Measurements from ENCODE around the gene CRTC3.
"Not testable (repeated sequence)": the region's sequence is repeated elsewhere in the genome, so short reads cannot be mapped to it uniquely, and the experiment has no call there.

Gene CRTC3

GRCh38 chr15:90673357-90673756 lies 143.6 kb downstream of the CRTC3 start:
- DNase-seq (ENCODE audit: low read depth in 2 of 2), result not testable (repeated sequence)

- DNase-seq (ENCODE audit: low read depth in 2 of 2), result no peak
Measured at GRCh38 chr15:90674476-90674875, 144.8 kb downstream of the CRTC3 start.

GRCh38 chr15:90675464-90675863 lies 145.7 kb downstream of the CRTC3 start:
- no peak for DNase-seq (ENCODE audit: low read depth in 2 of 2)

- no peak for DNase-seq (ENCODE audit: low read depth in 2 of 2)
Measured at GRCh38 chr15:90677807-90678790, 148.4 kb downstream of the CRTC3 start.

- no peak for DNase-seq (ENCODE audit: low read depth in 2 of 2)
Measured at GRCh38 chr15:90679959-90680358, 150.2 kb downstream of the CRTC3 start.

GRCh38 chr15:90680371-90680935 lies 150.7 kb downstream of the CRTC3 start:
- DNase-seq (ENCODE audit: low read depth in 2 of 2), result no peak

GRCh38 chr15:90681056-90681455 lies 151.3 kb downstream of the CRTC3 start:
- DNase-seq (ENCODE audit: low read depth in 2 of 2), result no peak

- DNase-seq (ENCODE audit: low read depth in 2 of 2), result no peak
Measured at GRCh38 chr15:90681480-90681879, 151.8 kb downstream of the CRTC3 start.

- DNase-seq (ENCODE audit: low read depth in 2 of 2), result no peak
Measured at GRCh38 chr15:90683371-90683770, 153.6 kb downstream of the CRTC3 start.

GRCh38 chr15:90683876-90684275 lies 154.2 kb downstream of the CRTC3 start:
- DNase-seq (ENCODE audit: low read depth in 2 of 2), result no peak

GRCh38 chr15:90684281-90684680 lies 154.6 kb downstream of the CRTC3 start:
- DNase-seq (ENCODE audit: low read depth in 2 of 2), result no peak

GRCh38 chr15:90685591-90686434 lies 156.1 kb downstream of the CRTC3 start:
- no peak for DNase-seq (ENCODE audit: low read depth in 2 of 2)

GRCh38 chr15:90686435-90687218 lies 156.9 kb downstream of the CRTC3 start:
- DNase-seq (ENCODE audit: low read depth in 2 of 2), result no peak

GRCh38 chr15:90689326-90689961 lies 159.7 kb downstream of the CRTC3 start:
- DNase-seq (ENCODE audit: low read depth in 2 of 2), result not testable (repeated sequence)

GRCh38 chr15:90690585-90690984 lies 160.9 kb downstream of the CRTC3 start:
- DNase-seq (ENCODE audit: low read depth in 2 of 2), result no peak

- no peak for DNase-seq (ENCODE audit: low read depth in 2 of 2)
Measured at GRCh38 chr15:90691369-90691768, 161.6 kb downstream of the CRTC3 start.

- no peak for DNase-seq (ENCODE audit: low read depth in 2 of 2)
Measured at GRCh38 chr15:90691982-90692773, 162.5 kb downstream of the CRTC3 start.
